HL-60 (cell line): Measurements from ENCODE around the gene ANXA3.
A peak's percentile ranks its signal among the peaks of the same experiment; 100 is the strongest.

Experiments used
- DNase-seq, 2 experiments: peaks; one replicate each; pipeline ENCODE4 v3.0.0-alpha.2; 2010 to 2020; ENCODE audit warnings: low read depth in 1 of 2, low spot score in 1 of 2
- H3K27ac ChIP-seq: fragments of 250-450 bp; sonication (Bioruptor Pico); replicated peaks from 2 replicates; pipeline ENCODE4 v1.5.1; 2020; ENCODE audit warnings: mild to moderate bottlenecking, moderate library complexity
- H3K27me3 ChIP-seq: fragments of 250-450 bp; sonication (Bioruptor Pico); 2 replicates; pipeline ENCODE4 v1.5.1; 2021; ENCODE audit warnings: mild to moderate bottlenecking, moderate library complexity; ENCODE audit not compliant: insufficient read depth, poor library complexity, severe bottlenecking
- H3K4me3 ChIP-seq: replicated peaks from 2 replicates; pipeline ENCODE4 v1.5.1; 2011; ENCODE audit warnings: mild to moderate bottlenecking, control low read depth, low read length; ENCODE audit not compliant: insufficient read depth
- GABPA ChIP-seq: IDR thresholded peaks from 2 replicates; pipeline ENCODE4 v1.6.1; 2012; ENCODE audit warnings: low read depth
- POLR2AphosphoS5 ChIP-seq: IDR thresholded peaks from 2 replicates; pipeline ENCODE4 v1.6.1; 2012; ENCODE audit warnings: low read depth
- SPI1 ChIP-seq: IDR thresholded peaks from 2 replicates; pipeline ENCODE4 v1.6.1; 2012; ENCODE audit warnings: low read depth, mild to moderate bottlenecking, borderline replicate concordance
- TF ChIP-seq, protein P1 (sequence below): IDR thresholded peaks from one replicate; pipeline ENCODE4 v1.5.1; 2011; ENCODE audit warnings: low read length, control low read depth, inconsistent platforms; ENCODE audit not compliant: insufficient read depth
- TF ChIP-seq, protein P2 (sequence below): IDR thresholded peaks from 2 replicates; pipeline ENCODE4 v1.6.1; 2012; ENCODE audit warnings: low read depth; ENCODE audit not compliant: insufficient replicate concordance

ANXA3 gene

DNA sequence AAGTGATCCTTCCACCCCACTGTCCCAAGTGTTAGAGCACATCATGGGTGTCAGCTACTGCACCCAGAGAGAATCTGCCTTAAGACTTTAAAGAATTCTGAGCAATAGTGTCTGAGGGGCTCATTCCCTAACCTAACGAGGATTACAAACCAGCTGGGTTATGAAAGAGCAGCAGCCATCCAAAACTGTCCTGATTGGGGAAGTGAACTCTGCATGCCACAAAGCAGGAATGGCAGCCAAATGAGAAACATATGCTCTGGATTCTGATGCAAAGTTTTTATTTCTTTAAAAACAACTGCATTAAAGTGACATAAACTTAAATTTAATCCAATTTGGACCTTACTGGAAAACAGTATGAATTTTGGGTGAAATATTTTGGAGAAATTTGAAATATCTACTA is 103.2 kb downstream of the ANXA3 start:
- H3K27ac ChIP-seq = peak overlapping the region; percentile 9
- DNase-seq = no peak
- H3K4me3 ChIP-seq = no peak overlapping the region
- H3K27me3 ChIP-seq = no peaks in the 10 kb centered on the region
- TF ChIP-seq, protein P1, sequence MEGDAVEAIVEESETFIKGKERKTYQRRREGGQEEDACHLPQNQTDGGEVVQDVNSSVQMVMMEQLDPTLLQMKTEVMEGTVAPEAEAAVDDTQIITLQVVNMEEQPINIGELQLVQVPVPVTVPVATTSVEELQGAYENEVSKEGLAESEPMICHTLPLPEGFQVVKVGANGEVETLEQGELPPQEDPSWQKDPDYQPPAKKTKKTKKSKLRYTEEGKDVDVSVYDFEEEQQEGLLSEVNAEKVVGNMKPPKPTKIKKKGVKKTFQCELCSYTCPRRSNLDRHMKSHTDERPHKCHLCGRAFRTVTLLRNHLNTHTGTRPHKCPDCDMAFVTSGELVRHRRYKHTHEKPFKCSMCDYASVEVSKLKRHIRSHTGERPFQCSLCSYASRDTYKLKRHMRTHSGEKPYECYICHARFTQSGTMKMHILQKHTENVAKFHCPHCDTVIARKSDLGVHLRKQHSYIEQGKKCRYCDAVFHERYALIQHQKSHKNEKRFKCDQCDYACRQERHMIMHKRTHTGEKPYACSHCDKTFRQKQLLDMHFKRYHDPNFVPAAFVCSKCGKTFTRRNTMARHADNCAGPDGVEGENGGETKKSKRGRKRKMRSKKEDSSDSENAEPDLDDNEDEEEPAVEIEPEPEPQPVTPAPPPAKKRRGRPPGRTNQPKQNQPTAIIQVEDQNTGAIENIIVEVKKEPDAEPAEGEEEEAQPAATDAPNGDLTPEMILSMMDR = no peak
- TF ChIP-seq, protein P2, sequence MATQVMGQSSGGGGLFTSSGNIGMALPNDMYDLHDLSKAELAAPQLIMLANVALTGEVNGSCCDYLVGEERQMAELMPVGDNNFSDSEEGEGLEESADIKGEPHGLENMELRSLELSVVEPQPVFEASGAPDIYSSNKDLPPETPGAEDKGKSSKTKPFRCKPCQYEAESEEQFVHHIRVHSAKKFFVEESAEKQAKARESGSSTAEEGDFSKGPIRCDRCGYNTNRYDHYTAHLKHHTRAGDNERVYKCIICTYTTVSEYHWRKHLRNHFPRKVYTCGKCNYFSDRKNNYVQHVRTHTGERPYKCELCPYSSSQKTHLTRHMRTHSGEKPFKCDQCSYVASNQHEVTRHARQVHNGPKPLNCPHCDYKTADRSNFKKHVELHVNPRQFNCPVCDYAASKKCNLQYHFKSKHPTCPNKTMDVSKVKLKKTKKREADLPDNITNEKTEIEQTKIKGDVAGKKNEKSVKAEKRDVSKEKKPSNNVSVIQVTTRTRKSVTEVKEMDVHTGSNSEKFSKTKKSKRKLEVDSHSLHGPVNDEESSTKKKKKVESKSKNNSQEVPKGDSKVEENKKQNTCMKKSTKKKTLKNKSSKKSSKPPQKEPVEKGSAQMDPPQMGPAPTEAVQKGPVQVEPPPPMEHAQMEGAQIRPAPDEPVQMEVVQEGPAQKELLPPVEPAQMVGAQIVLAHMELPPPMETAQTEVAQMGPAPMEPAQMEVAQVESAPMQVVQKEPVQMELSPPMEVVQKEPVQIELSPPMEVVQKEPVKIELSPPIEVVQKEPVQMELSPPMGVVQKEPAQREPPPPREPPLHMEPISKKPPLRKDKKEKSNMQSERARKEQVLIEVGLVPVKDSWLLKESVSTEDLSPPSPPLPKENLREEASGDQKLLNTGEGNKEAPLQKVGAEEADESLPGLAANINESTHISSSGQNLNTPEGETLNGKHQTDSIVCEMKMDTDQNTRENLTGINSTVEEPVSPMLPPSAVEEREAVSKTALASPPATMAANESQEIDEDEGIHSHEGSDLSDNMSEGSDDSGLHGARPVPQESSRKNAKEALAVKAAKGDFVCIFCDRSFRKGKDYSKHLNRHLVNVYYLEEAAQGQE = no peak
- TF ChIP-seq GABPA (no peak), POLR2AphosphoS5 (no peak), SPI1 (peak; percentile 73; the same call in 1 of the 2 replicates)

DNA sequence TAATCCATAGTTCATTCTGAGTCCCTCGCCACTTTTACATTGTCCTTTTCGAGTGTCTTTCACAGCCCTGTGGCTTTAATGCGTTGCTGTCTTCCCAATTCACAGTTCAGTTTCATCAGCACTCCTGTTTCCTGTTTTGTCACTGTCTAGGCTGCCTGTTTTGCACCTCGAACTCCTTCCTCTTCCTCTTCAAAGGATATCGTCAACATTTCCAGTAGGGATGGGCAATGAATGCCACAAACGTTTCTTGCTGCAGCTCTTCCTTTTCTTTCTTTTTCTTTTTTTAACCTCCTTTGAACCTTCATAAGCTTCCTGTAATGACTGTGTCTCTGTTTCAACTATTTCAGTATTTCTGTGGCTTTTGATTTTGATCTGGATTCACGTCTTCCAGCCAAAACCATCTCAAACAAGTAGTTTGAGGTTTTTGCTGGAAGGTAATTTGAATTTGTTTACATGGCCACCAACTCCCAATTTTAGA is 105.4 kb downstream of the ANXA3 start:
- peak overlapping the region; percentile 71 for H3K27ac ChIP-seq
- no peaks in the 10 kb centered on the region for H3K27me3 ChIP-seq
- peak; percentile 67 to 91 for DNase-seq
- no peak overlapping the region; the same call in 1 of the 2 replicates for H3K4me3 ChIP-seq
- TF ChIP-seq, protein P1 = no peak
- TF ChIP-seq, protein P2 = peak; percentile 26
- TF ChIP-seq GABPA = peak; percentile 44; the same call in 1 of the 2 replicates
- peak; percentile 82 for TF ChIP-seq POLR2AphosphoS5
- peak; percentile 79 for TF ChIP-seq SPI1

DNA sequence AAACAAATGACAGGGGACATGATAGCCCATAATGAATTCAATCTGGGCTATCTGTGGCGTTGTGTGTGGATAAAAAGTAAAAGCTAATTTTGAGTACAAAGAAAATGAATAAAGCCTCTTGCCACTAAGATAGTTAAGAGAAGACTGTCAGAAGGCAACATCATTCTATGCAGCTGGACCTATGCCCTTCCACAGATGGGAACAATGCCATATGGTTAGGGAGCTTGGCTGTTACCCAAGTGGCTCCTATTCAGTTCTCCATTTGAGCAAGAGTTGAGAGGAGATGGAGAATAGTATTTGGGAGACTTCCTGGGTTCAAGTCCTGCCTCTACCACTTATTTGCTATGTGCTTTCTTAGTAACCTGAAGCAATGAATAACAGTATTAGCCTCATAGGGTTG is 107.7 kb downstream of the ANXA3 start:
- peak; percentile 6; the same call in 1 of the 2 replicates for TF ChIP-seq SPI1
- no peak for TF ChIP-seq POLR2AphosphoS5
- no peak overlapping the region for H3K4me3 ChIP-seq
- peak overlapping the region; percentile 71 for H3K27ac ChIP-seq
- no peaks in the 10 kb centered on the region for H3K27me3 ChIP-seq
- DNase-seq = peak in 1 of 2 experiments; percentile 23

DNA sequence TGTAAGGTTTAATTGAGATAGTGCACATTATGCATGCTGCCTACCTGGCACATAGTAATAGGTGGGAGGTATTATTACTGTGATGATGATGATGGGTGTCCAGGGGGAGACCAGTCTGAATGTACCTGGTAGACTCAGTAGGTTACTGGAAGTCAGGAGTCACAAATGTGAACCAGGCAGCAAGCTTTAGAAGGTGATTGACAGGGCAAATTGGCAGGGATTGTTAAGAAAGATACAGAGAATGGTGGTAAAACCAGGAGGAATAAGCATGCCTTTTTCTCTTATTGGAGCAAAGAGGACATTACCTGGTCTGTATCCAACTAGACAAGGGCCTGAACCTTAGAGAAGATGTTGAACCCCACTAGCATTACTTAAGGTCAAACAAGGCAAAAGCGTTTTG is 108.1 kb downstream of the ANXA3 start:
- H3K27me3 ChIP-seq = no peaks in the 10 kb centered on the region
- TF ChIP-seq, protein P2 = no peak
- no peak for TF ChIP-seq GABPA
- no peak for TF ChIP-seq SPI1
- no peak for TF ChIP-seq POLR2AphosphoS5
- TF ChIP-seq, protein P1 = no peak

More for the DNA sequence above, 108.1 kb downstream of the ANXA3 start:
- H3K27ac ChIP-seq = peak overlapping the region; percentile 71
- DNase-seq = no peak
- no peak overlapping the region for H3K4me3 ChIP-seq
